Colonic mucosa (tissue), 4 donors: ENCODE data around the gene GNG4. TPM values are rescaled to one million over a fixed set of nuclear protein-coding genes. Genes with fewer than 3 reads are reported as not detected.

ENCODE experiments used
- DNase-seq: peaks from one replicate; pipeline ENCODE4 v3.0.0-alpha.2; 2020
- H3K27ac ChIP-seq: fragments of 200-600 bp; one replicate; pipeline ENCODE4 v1.8.0; 2021
- H3K27me3 ChIP-seq: fragments of 200-600 bp; one replicate; pipeline ENCODE4 v1.8.0; 2021
- H3K36me3 ChIP-seq: fragments of 200-600 bp; one replicate; pipeline ENCODE4 v1.8.0; 2021
- H3K4me1 ChIP-seq: fragments of 200-600 bp; one replicate; pipeline ENCODE4 v1.8.0; 2021; ENCODE audit warnings: mild to moderate bottlenecking
- H3K4me3 ChIP-seq: fragments of 200-600 bp; one replicate; pipeline ENCODE4 v1.8.0; 2021
- H3K9ac ChIP-seq, 2 donors: one replicate each; pipeline ENCODE4 v1.7.0; 2013; ENCODE audit warnings: control low read depth in 2 of 2, low read depth in 2 of 2, low read length in 2 of 2
- H3K9me3 ChIP-seq: fragments of 200-600 bp; one replicate; pipeline ENCODE4 v1.8.0; 2021
- CTCF ChIP-seq: fragments of 200-600 bp; IDR thresholded peaks from one replicate; pipeline ENCODE4 v1.8.0; 2022; ENCODE audit warnings: antibody characterized with exemption, mild to moderate bottlenecking
- intact Hi-C: fragments of 100-400 bp; cut with DNase I; formaldehyde crosslinking; loops from one replicate; pipeline ENCODE4 v1.14.1; 2022
- total RNA-seq, 2 donors: library from RNA; stranded (reverse); fragmentation: NEBNext Ultra II Directional in 1 of 2; extraction: Animal tissue kit (Norgen Biotek cat#: 25700) in 1 of 2; gene quantifications; one replicate each; pipeline ENCODE4 v1.2.1, GENCODE V29; 2021
- donor health status: healthy.
- donor health status: DM: no; HTN: no; CAD: no.
- donor health status: DM: no; HTN: no; CAD: no.

The GNG4 gene
- total RNA-seq, 2 donors from 2014 or later, result 6.9 to 10.0 TPM

GRCh38 chr1:235644693-235645305 lies 4.8 kb downstream of the GNG4 start:
- H3K36me3 ChIP-seq, result no peaks in the 10 kb centered on the region
- intact Hi-C loops, result no loop called here
- no peak overlapping the region for H3K4me3 ChIP-seq
- H3K27ac ChIP-seq, result no peak overlapping the region
- H3K9me3 ChIP-seq, result no peaks in the 10 kb centered on the region
- H3K4me1 ChIP-seq, result peaks cover 3% of the 10 kb centered on the region
- TF ChIP-seq CTCF, result no peak
- no peak overlapping the region for H3K9ac ChIP-seq
- H3K27me3 ChIP-seq, result peaks cover 4% of the 10 kb centered on the region
- DNase-seq, result no peak

GRCh38 chr1:235643837-235644692 lies 5.5 kb downstream of the GNG4 start:
- H3K36me3 ChIP-seq, result no peaks in the 10 kb centered on the region
- no peak overlapping the region for H3K27ac ChIP-seq
- H3K4me1 ChIP-seq, result peaks cover 1% of the 10 kb centered on the region
- H3K9me3 ChIP-seq, result no peaks in the 10 kb centered on the region
- H3K27me3 ChIP-seq, result peaks cover under 1% of the 10 kb centered on the region
- no peak overlapping the region for H3K9ac ChIP-seq
- no peak for TF ChIP-seq CTCF
- no peak for DNase-seq
- intact Hi-C loops, result no loop called here
- no peak overlapping the region for H3K4me3 ChIP-seq

- intact Hi-C loops, result no loop called here
- no peak overlapping the region for H3K4me3 ChIP-seq
- no peak for DNase-seq
These were observed 6.6 kb downstream of the GNG4 start for GRCh38 chr1:235642943-235643371.

DNA sequence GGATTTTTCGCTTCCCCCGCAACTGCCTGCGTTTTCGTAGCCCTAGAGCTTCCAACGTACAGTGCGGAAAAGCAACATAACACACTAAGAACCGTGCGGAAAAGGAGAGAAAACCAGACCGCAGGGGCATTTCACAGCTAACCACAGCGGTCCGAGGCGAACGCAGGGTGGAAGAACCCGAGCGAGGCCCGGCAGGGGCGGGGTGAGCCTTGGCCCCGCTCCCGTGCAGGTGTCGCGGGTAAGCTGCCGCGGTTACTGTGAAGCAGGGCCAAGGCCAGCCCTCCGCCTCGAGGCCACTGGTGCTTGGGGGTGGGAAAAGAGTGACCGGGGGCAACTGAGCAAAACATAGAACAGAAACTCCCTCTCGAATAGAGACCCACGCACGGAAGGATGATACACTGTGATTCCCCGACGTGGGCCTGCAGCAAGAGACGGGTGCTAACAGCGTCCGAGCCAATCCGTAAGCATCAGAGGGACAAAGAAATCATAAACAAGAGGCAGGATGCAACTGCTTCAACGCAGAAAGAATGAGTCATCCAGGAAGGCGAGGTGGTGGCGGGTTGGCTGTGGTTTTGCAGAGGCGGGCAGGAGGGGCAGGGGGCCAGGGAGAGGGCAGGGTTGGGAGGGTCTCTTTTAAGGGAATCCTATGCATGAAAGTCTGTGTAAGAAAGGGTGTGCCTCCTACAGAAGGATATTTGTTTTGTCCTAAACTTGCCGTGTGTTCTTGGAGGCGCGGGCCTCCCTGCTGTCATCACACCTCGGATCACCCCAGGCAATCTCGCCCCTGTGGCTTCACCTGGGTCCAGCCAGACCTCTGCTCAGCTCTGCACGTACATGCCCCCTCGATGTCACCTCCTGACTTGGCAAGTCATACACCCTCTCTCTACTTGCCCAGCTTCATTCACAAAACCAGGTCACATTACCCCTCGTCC lies 7.3 kb downstream of the GNG4 start:
- Histone ChIP-seq H3K9me3 (no peaks in the 10 kb centered on the region), H3K27ac (no peak overlapping the region), H3K9ac (no peak overlapping the region), H3K27me3 (no peaks in the 10 kb centered on the region), H3K36me3 (no peaks in the 10 kb centered on the region), H3K4me1 (no peaks in the 10 kb centered on the region), H3K4me3 (no peak overlapping the region)
- no peak for TF ChIP-seq CTCF
- intact Hi-C loops, result no loop called here
- no peak for DNase-seq

More at GRCh38 chr1:235642943-235643371, 6.6 kb downstream of the GNG4 start:
- Histone ChIP-seq H3K9me3 (no peaks in the 10 kb centered on the region), H3K9ac (no peak overlapping the region), H3K36me3 (no peaks in the 10 kb centered on the region), H3K4me1 (no peaks in the 10 kb centered on the region), H3K27ac (no peak overlapping the region), H3K27me3 (no peaks in the 10 kb centered on the region)
- no peak for TF ChIP-seq CTCF

DNA sequence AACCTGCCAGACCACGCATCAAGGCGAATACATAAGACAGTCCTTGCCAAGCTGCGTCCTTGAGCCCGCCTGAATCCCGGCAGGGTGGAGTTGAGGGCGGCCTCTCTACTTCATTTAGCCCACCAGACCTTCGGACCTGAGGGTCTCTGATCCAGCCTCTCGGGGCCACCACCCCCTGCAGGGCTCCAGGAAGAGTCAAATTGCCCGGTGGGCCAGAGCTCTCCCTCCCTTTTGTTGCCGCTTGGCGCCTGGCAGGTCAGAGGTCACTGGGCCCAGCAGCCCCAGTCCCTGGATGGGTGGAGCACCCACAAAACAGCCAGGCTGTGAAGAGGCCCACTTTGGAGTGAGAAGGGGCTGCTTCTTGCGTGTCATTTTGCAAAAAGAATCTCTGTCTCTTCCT lies 9.0 kb downstream of the GNG4 start:
- H3K27ac ChIP-seq, result no peak overlapping the region
- no peaks in the 10 kb centered on the region for H3K4me1 ChIP-seq
- DNase-seq, result no peak
- H3K27me3 ChIP-seq, result no peaks in the 10 kb centered on the region
- no peak overlapping the region for H3K9ac ChIP-seq
- H3K9me3 ChIP-seq, result no peaks in the 10 kb centered on the region
- H3K4me3 ChIP-seq, result no peak overlapping the region
- no peak for TF ChIP-seq CTCF
- intact Hi-C loops, result no loop called here
- H3K36me3 ChIP-seq, result no peaks in the 10 kb centered on the region
